GM21390 (cell line): Measurements from ENCODE around the gene ZNF408.
"Not testable (repeated sequence)": the region's sequence is repeated elsewhere in the genome, so short reads cannot be mapped to it uniquely, and the experiment has no call there.

ENCODE experiments used
- ATAC-seq: cut with Tn5 transposase; IDR thresholded peaks from one replicate; pipeline ENCODE4 v1.9.1; 2021; ENCODE audit not compliant: unreplicated experiment

The ZNF408 gene

GRCh38 chr11:46700241-46701077, at the start of gene ZNF408, which contains the start of gene ARHGAP1:
ZNF408 (plus strand) TSS chr11:46701031; CDS start chr11:46701048, 17 bp downstream.
ARHGAP1 (minus strand) TSS chr11:46700619; CDS start chr11:46696107, 4,512 bp downstream.
- peak; percentile 87 for ATAC-seq

- ATAC-seq = no peak
These were observed 45.2 kb upstream of the ZNF408 start for GRCh38 chr11:46655631-46656030.

- no peak for ATAC-seq
These were observed 43.6 kb upstream of the ZNF408 start for GRCh38 chr11:46657186-46657585.

GRCh38 chr11:46658259-46658658, 42.6 kb upstream of the ZNF408 start:
- ATAC-seq = no peak

GRCh38 chr11:46659908-46660307, 40.9 kb upstream of the ZNF408 start:
- ATAC-seq = no peak

- ATAC-seq = no peak
These were observed 39.0 kb upstream of the ZNF408 start for GRCh38 chr11:46661836-46662235.

- ATAC-seq = no peak
These were observed 38.5 kb upstream of the ZNF408 start for GRCh38 chr11:46662366-46662765.

- no peak for ATAC-seq
These were observed 37.4 kb upstream of the ZNF408 start for GRCh38 chr11:46663277-46663940.

- no peak for ATAC-seq
These were observed 36.2 kb upstream of the ZNF408 start for GRCh38 chr11:46664612-46665011.

- no peak for ATAC-seq
These were observed 35.5 kb upstream of the ZNF408 start for GRCh38 chr11:46665356-46665755.

- no peak for ATAC-seq
These were observed 34.3 kb upstream of the ZNF408 start for GRCh38 chr11:46666516-46666915.

GRCh38 chr11:46667043-46667481, 33.8 kb upstream of the ZNF408 start:
- no peak for ATAC-seq

GRCh38 chr11:46668480-46669085, 32.2 kb upstream of the ZNF408 start:
- no peak for ATAC-seq

- ATAC-seq = no peak
These were observed 31.1 kb upstream of the ZNF408 start for GRCh38 chr11:46669711-46670139.

GRCh38 chr11:46670521-46670920, 30.3 kb upstream of the ZNF408 start:
- ATAC-seq = not testable (repeated sequence)

GRCh38 chr11:46671958-46672315, 28.9 kb upstream of the ZNF408 start:
- ATAC-seq = no peak

GRCh38 chr11:46672381-46672839, 28.4 kb upstream of the ZNF408 start:
- no peak for ATAC-seq

- no peak for ATAC-seq
These were observed 26.9 kb upstream of the ZNF408 start for GRCh38 chr11:46673713-46674462.

- ATAC-seq = no peak
These were observed 26.2 kb upstream of the ZNF408 start for GRCh38 chr11:46674463-46675287.

- no peak for ATAC-seq
These were observed 25.5 kb upstream of the ZNF408 start for GRCh38 chr11:46675288-46675851.
